Left kidney (tissue), 2 donors: ENCODE measurements around the gene NKAIN2. TPM values are rescaled to one million over a fixed set of nuclear protein-coding genes. Genes with fewer than 3 reads are reported as not detected.
A peak's percentile ranks its signal among the peaks of the same experiment; 100 is the strongest.

Source experiments
- DNase-seq: peaks from one replicate; pipeline ENCODE4 v3.0.0-alpha.2; 2013
- polyA plus RNA-seq: library from polyadenylated mRNA; unstranded; fragments of 120-200 nt; gene quantifications from one replicate; pipeline ENCODE4 v1.2.1, GENCODE V29; 2013; ENCODE audit not compliant: insufficient read length

The NKAIN2 gene
- polyA plus RNA-seq, 1 donor, result 20.6 TPM

- DNase-seq, result no peak
These were observed 225.9 kb downstream of the NKAIN2 start for GRCh38 chr6:124029567-124029966.

GRCh38 chr6:124033501-124033900 lies 229.8 kb downstream of the NKAIN2 start:
- DNase-seq, result no peak

- DNase-seq, result no peak
These were observed 232.7 kb downstream of the NKAIN2 start for GRCh38 chr6:124036384-124036783.

GRCh38 chr6:124040655-124041054 lies 237.0 kb downstream of the NKAIN2 start:
- no peak for DNase-seq

GRCh38 chr6:124052120-124052519 lies 248.5 kb downstream of the NKAIN2 start:
- no peak for DNase-seq

GRCh38 chr6:124053315-124053714 lies 249.7 kb downstream of the NKAIN2 start:
- DNase-seq, result no peak

- DNase-seq, result no peak
These were observed 250.4 kb downstream of the NKAIN2 start for GRCh38 chr6:124054034-124054433.

- DNase-seq, result no peak
These were observed 251.7 kb downstream of the NKAIN2 start for GRCh38 chr6:124055395-124055794.

GRCh38 chr6:124055963-124056362 lies 252.3 kb downstream of the NKAIN2 start:
- no peak for DNase-seq

- no peak for DNase-seq
These were observed 253.0 kb downstream of the NKAIN2 start for GRCh38 chr6:124056407-124057334.

GRCh38 chr6:124057461-124057860 lies 253.8 kb downstream of the NKAIN2 start:
- DNase-seq, result no peak

- no peak for DNase-seq
These were observed 260.9 kb downstream of the NKAIN2 start for GRCh38 chr6:124064317-124065113.

GRCh38 chr6:124066269-124066668 lies 262.6 kb downstream of the NKAIN2 start:
- no peak for DNase-seq

GRCh38 chr6:124066946-124067552 lies 263.4 kb downstream of the NKAIN2 start:
- DNase-seq, result no peak

- DNase-seq, result no peak
These were observed 265.7 kb downstream of the NKAIN2 start for GRCh38 chr6:124069230-124069950.

GRCh38 chr6:124073021-124073420 lies 269.4 kb downstream of the NKAIN2 start:
- no peak for DNase-seq

- peak; percentile 10 for DNase-seq
These were observed 270.3 kb downstream of the NKAIN2 start for GRCh38 chr6:124073820-124074587.

GRCh38 chr6:124074606-124075005 lies 270.9 kb downstream of the NKAIN2 start:
- DNase-seq, result no peak

GRCh38 chr6:124076336-124077048 lies 272.8 kb downstream of the NKAIN2 start:
- DNase-seq, result no peak

GRCh38 chr6:124078169-124078568 lies 274.5 kb downstream of the NKAIN2 start:
- no peak for DNase-seq
